ENCODE results near the gene TBX2. TPM values are rescaled to one million over a fixed set of nuclear protein-coding genes. Genes with fewer than 3 reads are reported as not detected.

Gene TBX2
- 3.7 to 6.3 TPM (median 5.3 TPM) in 5 replicates for total RNA-seq (2022; extraction: Qiagen RNA extraction)

GRCh38 chr17:61399131-61400065 lies at the start of gene TBX2:
TBX2 (plus strand) TSS chr17:61399843; CDS start chr17:61400177, 334 bp downstream.

DNA sequence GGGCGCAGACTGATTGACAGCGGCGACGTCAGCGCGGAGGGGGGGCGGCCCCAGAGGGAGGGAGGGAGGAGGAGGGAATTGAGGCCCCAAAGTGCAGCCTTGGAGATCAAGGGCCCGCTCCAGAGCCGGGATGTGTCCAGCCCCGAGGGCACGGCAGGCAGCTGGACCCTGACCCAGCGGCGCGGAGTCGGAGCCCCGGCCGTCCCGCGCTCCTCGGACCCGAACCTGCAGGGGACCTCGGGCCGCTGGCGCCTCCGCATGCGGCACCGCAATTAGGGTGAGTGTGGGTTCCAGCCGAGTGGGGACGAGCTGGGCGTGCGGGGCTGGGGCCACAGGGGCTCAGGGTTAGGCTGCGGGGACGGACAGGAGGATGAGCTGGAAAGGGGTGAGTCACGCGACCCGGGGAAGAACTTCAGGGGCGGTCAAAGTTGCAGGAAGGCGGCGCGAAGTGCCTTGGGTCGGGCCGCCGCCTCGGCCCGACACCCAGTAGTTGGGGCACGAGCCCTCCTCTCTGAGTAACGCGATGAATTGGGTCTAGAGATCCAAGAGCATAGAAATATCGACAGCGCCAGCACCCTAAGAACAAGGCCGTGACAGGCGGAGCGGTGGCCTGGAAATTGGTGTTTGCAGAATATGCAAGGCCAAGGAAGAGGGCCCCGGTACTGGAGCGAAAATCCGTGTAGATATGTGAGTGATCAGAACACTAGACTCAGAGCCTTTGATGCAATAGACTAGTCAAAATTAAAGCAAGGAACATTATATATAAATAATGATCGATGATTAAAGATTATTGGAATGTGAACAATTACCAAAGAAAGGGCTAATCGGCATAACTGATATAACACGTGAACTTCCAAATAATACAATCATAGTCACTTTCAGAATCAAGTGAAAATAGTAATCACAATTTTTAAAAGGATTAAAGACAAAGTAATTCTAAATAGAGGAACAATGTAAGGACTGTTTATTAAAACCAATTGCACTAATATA lies 53.0 kb downstream of the TBX2 start, which contains the start of gene TBX4:
TSS of gene TBX4 (plus strand) at position 122 of the 990 bp plus-strand sequence. CDS start 4,069 bp downstream, outside the sequence.

Other genes with a start within 250 kb of the TBX2 start
- 0.12 to 0.41 TPM (median 0.30 TPM) in 5 replicates for gene TBX4, start 52.6 kb downstream of the TBX2 start, total RNA-seq (2022; extraction: Qiagen RNA extraction)
- gene NACA2, start 191.4 kb downstream of the TBX2 start, total RNA-seq (2022; extraction: Qiagen RNA extraction) = 0.15 TPM in 1 of 5 replicates, not detected in the others

All from A549 treated with Hydrocortisone at 1 μM for 4 hours (cell line).